Activated CD8-positive, alpha-beta memory T cell treated with anti-CD3 and anti-CD28 coated beads, Interleukin-2, amount 10 ng/mL, durations not matched to agents 7 days and 5 days (primary cell): ENCODE data around the gene DDX42. TPM values are rescaled to one million over a fixed set of nuclear protein-coding genes. Genes with fewer than 3 reads are reported as not detected.
"Not testable (repeated sequence)": the region's sequence is repeated elsewhere in the genome, so short reads cannot be mapped to it uniquely, and the experiment has no call there.

ENCODE experiments used
- ATAC-seq: fragments of 150-1000 bp; cut with Tn5 transposase; one replicate; pipeline ENCODE4 v1.10.0; 2021; ENCODE audit warnings: moderate library complexity
- CTCF ChIA-PET: fragments of 350-600 bp; sonication (Branson Sonifier 250); formaldehyde crosslinking; loops from one replicate; lab custom pipeline; 2021; ENCODE audit warnings: antibody characterized with exemption; lab: Charles Lee
- DNase-seq: peaks from one replicate; pipeline ENCODE4 v3.0.0-alpha.2; 2020
- H3K27ac Mint-ChIP-seq: one replicate; pipeline ENCODE4 v1.8.0; 2021; ENCODE audit warnings: mild to moderate bottlenecking, mixed read lengths
- H3K27me3 Mint-ChIP-seq: one replicate; pipeline ENCODE4 v1.8.0; 2021; ENCODE audit warnings: mixed read lengths
- H3K36me3 Mint-ChIP-seq: one replicate; pipeline ENCODE4 v1.8.0; 2021; ENCODE audit warnings: mild to moderate bottlenecking, mixed read lengths
- H3K4me1 Mint-ChIP-seq: one replicate; pipeline ENCODE4 v1.8.0; 2021; ENCODE audit warnings: mixed read lengths
- H3K4me3 Mint-ChIP-seq: one replicate; pipeline ENCODE4 v1.8.0; 2021; ENCODE audit warnings: mild to moderate bottlenecking, moderate library complexity, mixed read lengths
- H3K9me3 Mint-ChIP-seq: one replicate; pipeline ENCODE4 v1.8.0; 2022; ENCODE audit warnings: low read depth, mixed read lengths
- total RNA-seq, 2 experiments: library from RNA; stranded (reverse); gene quantifications; one replicate each; pipeline ENCODE4 v1.2.3, GENCODE V29; 2021

The DDX42 gene
- total RNA-seq, 2 experiments from 2014 or later = 121 to 123 TPM

- Mint-ChIP-seq H3K9me3 (no peaks in the 10 kb centered on the region), H3K4me1 (peaks cover 32% of the 10 kb centered on the region), H3K4me3 (no peak overlapping the region), H3K27ac (no peak overlapping the region), H3K36me3 (peaks cover 30% of the 10 kb centered on the region), H3K27me3 (no peaks in the 10 kb centered on the region)
- CTCF ChIA-PET = interaction anchor here (0.7 to 4.5 kb wide), 6 partner anchors 7 to 101 kb away, joined by 3 to 28 read pairs (median 7); partner anchors contain the start of genes FTSJ3 and PSMC5
- no peak for ATAC-seq
- DNase-seq = no peak
Observed at GRCh38 chr17:63837962-63838600, 64.1 kb downstream of the DDX42 start.

GRCh38 chr17:63838631-63839171 lies 64.7 kb downstream of the DDX42 start:
- H3K27ac Mint-ChIP-seq = peak overlapping the region; percentile 52
- no peak overlapping the region for H3K4me3 Mint-ChIP-seq
- no peak for DNase-seq
- CTCF ChIA-PET = interaction anchor here (0.7 to 4.5 kb wide), 7 partner anchors 7 to 290 kb away, joined by 3 to 28 read pairs (median 4); partner anchors contain the start of genes FTSJ3 and PSMC5
- no peaks in the 10 kb centered on the region for H3K27me3 Mint-ChIP-seq
- no peaks in the 10 kb centered on the region for H3K9me3 Mint-ChIP-seq
- ATAC-seq = no peak
- H3K36me3 Mint-ChIP-seq = peaks cover 25% of the 10 kb centered on the region
- peaks cover 34% of the 10 kb centered on the region for H3K4me1 Mint-ChIP-seq

GRCh38 chr17:63840591-63841349 lies 66.8 kb downstream of the DDX42 start:
- Mint-ChIP-seq H3K9me3 (no peaks in the 10 kb centered on the region), H3K36me3 (peaks cover 18% of the 10 kb centered on the region), H3K4me1 (peaks cover 33% of the 10 kb centered on the region), H3K27ac (peak overlapping the region; percentile 90), H3K4me3 (peak overlapping the region; percentile 95), H3K27me3 (no peaks in the 10 kb centered on the region)
- ATAC-seq (no peak), DNase-seq (no peak)
- CTCF ChIA-PET = interaction anchor here (0.7 to 4.5 kb wide), 7 partner anchors 8 to 415 kb away, joined by 3 to 28 read pairs (median 4); partner anchors contain the start of genes GH2 and MAP3K3

GRCh38 chr17:63841350-63842172 lies 67.6 kb downstream of the DDX42 start:
- Mint-ChIP-seq H3K4me1 (peaks cover 31% of the 10 kb centered on the region), H3K9me3 (no peaks in the 10 kb centered on the region)
- CTCF ChIA-PET = interaction anchor here (0.8 to 4.5 kb wide), 5 partner anchors 10 to 416 kb away, joined by 3 to 28 read pairs (median 4); partner anchors contain the start of genes GH2 and MAP3K3

GRCh38 chr17:63842173-63842539 lies 68.2 kb downstream of the DDX42 start:
- CTCF ChIA-PET = interaction anchor here (0.9 to 4.5 kb wide), 4 partner anchors 11 to 417 kb away, joined by 3 to 28 read pairs (median 4); partner anchors contain the start of gene MAP3K3
- H3K4me3 Mint-ChIP-seq = peak overlapping the region; percentile 95

More at GRCh38 chr17:63841350-63842172, 67.6 kb downstream of the DDX42 start:
- Mint-ChIP-seq H3K4me3 (peak overlapping the region; percentile 95), H3K36me3 (peaks cover 13% of the 10 kb centered on the region), H3K27ac (peak overlapping the region; percentile 90), H3K27me3 (no peaks in the 10 kb centered on the region)
- no peak for ATAC-seq
- DNase-seq = no peak

GRCh38 chr17:63842540-63843386 lies 68.8 kb downstream of the DDX42 start, which contains the start of gene SMARCD2:
Gene SMARCD2 (minus strand): TSS chr17:63842685. CDS start chr17:63842674, 11 bp downstream.
- peaks cover 33% of the 10 kb centered on the region for H3K4me1 Mint-ChIP-seq
- H3K9me3 Mint-ChIP-seq = no peaks in the 10 kb centered on the region
- DNase-seq = peak; percentile 99
- CTCF ChIA-PET = interaction anchor here (0.6 to 4.5 kb wide), 14 partner anchors 8 to 291 kb away, joined by 3 to 28 read pairs (median 4); partner anchors contain the start of genes DDX42, FTSJ3 and ICAM2
- H3K27ac Mint-ChIP-seq = peak within 1 kb of the TSS; percentile 94
- H3K36me3 Mint-ChIP-seq = peaks cover 8% of the 10 kb centered on the region
- H3K27me3 Mint-ChIP-seq = no peaks in the 10 kb centered on the region
- peak; percentile 91 for ATAC-seq
- peak within 1 kb of the TSS; percentile 95 for H3K4me3 Mint-ChIP-seq

More at GRCh38 chr17:63842173-63842539, 68.2 kb downstream of the DDX42 start:
- Mint-ChIP-seq H3K4me1 (peaks cover 31% of the 10 kb centered on the region), H3K36me3 (peaks cover 7% of the 10 kb centered on the region), H3K9me3 (no peaks in the 10 kb centered on the region), H3K27me3 (no peaks in the 10 kb centered on the region), H3K27ac (peak overlapping the region; percentile 90)
- DNase-seq = peak; percentile 60
- peak; percentile 32 for ATAC-seq

- H3K27me3 Mint-ChIP-seq, H3K9me3 Mint-ChIP-seq: not testable (repeated sequence)
- Mint-ChIP-seq H3K36me3 (peaks cover 14% of the 10 kb centered on the region), H3K27ac (peak overlapping the region; percentile 94), H3K4me1 (peaks cover 40% of the 10 kb centered on the region), H3K4me3 (peak overlapping the region; percentile 95)
- DNase-seq = peak; percentile 59
- ATAC-seq = peak; percentile 11
- CTCF ChIA-PET = interaction anchor here (0.6 to 2.0 kb wide), 16 partner anchors 9 to 290 kb away, joined by 3 to 10 read pairs (median 3); partner anchors contain the start of genes CCDC47, DDX42, FTSJ3 and ICAM2
Observed at GRCh38 chr17:63843387-63843888, 69.5 kb downstream of the DDX42 start.

- H3K4me3 Mint-ChIP-seq = peak overlapping the region; percentile 95
- no peaks in the 10 kb centered on the region for H3K27me3 Mint-ChIP-seq
- H3K27ac Mint-ChIP-seq = peak overlapping the region; percentile 94
- peaks cover 40% of the 10 kb centered on the region for H3K4me1 Mint-ChIP-seq
- CTCF ChIA-PET = interaction anchor here (0.6 to 2.0 kb wide), 16 partner anchors 9 to 223 kb away, joined by 3 to 10 read pairs (median 3); partner anchors contain the start of genes CCDC47, DDX42, FTSJ3 and ICAM2
- DNase-seq = no peak
- ATAC-seq = no peak
- peaks cover 16% of the 10 kb centered on the region for H3K36me3 Mint-ChIP-seq
- H3K9me3 Mint-ChIP-seq = peaks cover 6% of the 10 kb centered on the region
Observed at GRCh38 chr17:63843910-63844677, 70.1 kb downstream of the DDX42 start.

GRCh38 chr17:63845509-63845908 lies 71.5 kb downstream of the DDX42 start:
- CTCF ChIA-PET = interaction anchor here (1.5 kb wide), 1 partner anchor 148 kb away, joined by 3 read pairs; no protein-coding TSS in a partner anchor
- H3K36me3 Mint-ChIP-seq = peaks cover 16% of the 10 kb centered on the region
- H3K9me3 Mint-ChIP-seq = peaks cover 6% of the 10 kb centered on the region
- DNase-seq (no peak), ATAC-seq (no peak)
- no peak overlapping the region for H3K4me3 Mint-ChIP-seq
- H3K27me3 Mint-ChIP-seq = peaks cover 4% of the 10 kb centered on the region
- no peak overlapping the region for H3K27ac Mint-ChIP-seq
- H3K4me1 Mint-ChIP-seq = peaks cover 38% of the 10 kb centered on the region

GRCh38 chr17:63847525-63848249 lies 73.7 kb downstream of the DDX42 start:
- H3K9me3 Mint-ChIP-seq = peaks cover 6% of the 10 kb centered on the region
- DNase-seq = no peak
- no peak for ATAC-seq
- H3K27ac Mint-ChIP-seq = peak overlapping the region; percentile 42
- no peak overlapping the region for H3K4me3 Mint-ChIP-seq
- peaks cover 10% of the 10 kb centered on the region for H3K27me3 Mint-ChIP-seq
- CTCF ChIA-PET = interaction anchor here (1.1 to 1.9 kb wide), 8 partner anchors 8 to 179 kb away, joined by 3 to 34 read pairs (median 14); partner anchors contain the start of genes CCDC47, DDX42 and GH2
- peaks cover 28% of the 10 kb centered on the region for H3K4me1 Mint-ChIP-seq
- peaks cover 10% of the 10 kb centered on the region for H3K36me3 Mint-ChIP-seq
